ENCODE data around the gene ADORA2A. TPM values are rescaled to one million over a fixed set of nuclear protein-coding genes. Genes with fewer than 3 reads are reported as not detected.

Gene ADORA2A
- total RNA-seq, 6 donors from 2014 or later: 7.3 to 20.9 (median 8.8) TPM

DNA sequence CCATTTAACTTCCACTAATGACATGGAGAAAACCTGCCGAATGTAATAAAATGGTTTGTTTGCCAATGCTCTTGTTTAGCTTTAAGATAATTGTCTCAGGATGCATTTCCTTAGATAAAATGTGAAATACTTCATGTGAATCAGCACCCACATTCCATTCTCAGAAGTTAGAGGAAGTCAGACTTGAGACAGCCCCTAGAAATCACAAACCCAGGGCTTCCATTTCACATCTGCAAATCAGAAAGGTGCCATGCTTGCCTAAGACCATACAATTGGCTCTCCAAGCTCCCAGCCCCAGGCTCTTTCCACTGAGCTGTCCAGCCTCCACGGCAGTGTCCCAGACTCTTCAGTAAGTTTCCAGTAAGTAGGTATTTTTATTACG, 35.6 kb upstream of the ADORA2A start:
- 70 to 73% methylated on average over 3 of the region's 3 CpGs for WGBS, 2 donors
- no peaks in the 10 kb centered on the region for H3K27me3 ChIP-seq
- peak overlapping the region; percentile 48 to 84 (median 76) for H3K27ac ChIP-seq
- H3K36me3 ChIP-seq: peaks cover 7 to 17% (median 11%) of the 10 kb centered on the region in 4 donors
- no peak for TF ChIP-seq CTCF (IDR thresholded peaks at IDR 0.05)
- TF ChIP-seq POLR2AphosphoS5 (IDR thresholded peaks at IDR 0.05): no peak
- TF ChIP-seq EP300 (IDR thresholded peaks at IDR 0.05): no peak
- no peak for TF ChIP-seq POLR2A (IDR thresholded peaks at IDR 0.05)
- H3K9me3 ChIP-seq: no peaks in the 10 kb centered on the region
- DNase-seq (no peak), ATAC-seq (ENCODE audit: low FRiP score in 2 of 2) (no peak)
- H3K4me3 ChIP-seq: no peak overlapping the region
- peaks cover 27 to 53% (median 40%) of the 10 kb centered on the region in 4 donors for H3K4me1 ChIP-seq

DNA sequence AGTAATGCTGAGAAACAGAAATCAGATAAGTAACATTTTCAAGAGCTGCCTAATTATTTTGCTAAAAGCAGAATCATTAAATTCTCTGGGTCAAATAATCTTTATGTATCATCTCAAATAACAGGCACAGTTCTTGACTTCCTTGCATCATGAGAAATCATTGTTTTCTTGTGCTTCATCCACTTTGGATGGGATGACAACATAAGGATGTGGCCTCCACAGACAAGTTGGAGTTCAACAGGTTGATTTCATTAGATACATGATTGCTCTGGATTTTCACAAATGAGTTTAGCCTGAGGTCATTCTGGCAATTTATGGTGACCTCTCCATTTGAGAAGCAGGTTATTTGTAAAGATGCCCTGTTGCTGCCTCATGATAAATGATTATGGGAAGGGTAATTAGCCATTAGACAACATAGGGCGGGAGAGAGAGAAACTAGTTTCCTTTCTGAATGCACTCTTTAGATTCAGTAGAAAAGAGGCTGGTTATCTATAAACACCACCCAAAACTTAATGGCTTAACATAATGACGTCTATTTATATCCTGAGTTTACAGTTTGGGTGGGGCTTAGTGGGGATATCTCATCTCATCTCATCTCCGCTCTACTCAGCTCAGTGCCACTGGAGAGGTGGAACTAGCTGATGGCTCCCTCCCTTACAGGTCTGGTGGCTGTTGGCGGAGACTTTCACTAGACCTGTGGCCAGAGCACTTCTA, 35.0 kb upstream of the ADORA2A start:
- Histone ChIP-seq H3K9me3 (no peaks in the 10 kb centered on the region), H3K4me3 (no peak overlapping the region), H3K4me1 (peaks cover 27 to 53% (median 40%) of the 10 kb centered on the region in 4 donors), H3K36me3 (peaks cover 8 to 23% (median 13%) of the 10 kb centered on the region in 4 donors), H3K27me3 (no peaks in the 10 kb centered on the region), H3K27ac (peak overlapping the region; percentile 48 to 84 (median 76))
- ATAC-seq (ENCODE audit: low FRiP score in 2 of 2) (no peak), DNase-seq (no peak)
- WGBS, 2 donors: 74 to 81% methylated on average over 4 of the region's 4 CpGs
- TF ChIP-seq POLR2AphosphoS5 (IDR thresholded peaks at IDR 0.05): no peak

DNA sequence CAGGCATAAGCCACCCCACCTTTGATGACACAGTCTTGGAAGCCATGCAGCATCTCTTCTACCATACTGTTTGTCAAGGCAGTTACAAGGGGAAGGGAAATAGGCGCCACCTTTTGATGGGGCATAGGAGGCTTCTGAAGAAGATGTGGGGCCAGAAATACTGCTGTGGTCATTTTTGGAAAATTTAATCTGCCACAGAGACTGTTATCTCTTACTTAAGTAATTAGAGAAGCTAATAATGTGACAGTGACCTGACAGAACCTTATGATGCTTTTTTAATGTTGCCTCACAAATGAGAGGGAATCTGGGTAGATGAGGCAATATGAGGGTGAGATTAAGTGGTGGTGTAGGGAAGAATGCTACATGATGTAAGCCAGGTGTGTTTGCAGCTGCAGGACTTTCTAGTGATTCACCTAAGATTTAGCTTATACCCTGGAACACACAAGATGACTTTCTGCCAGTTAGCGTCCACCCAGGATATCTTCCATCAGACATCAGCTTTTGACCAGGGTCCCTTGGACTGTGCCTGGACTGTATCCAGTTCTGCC, 34.3 kb upstream of the ADORA2A start:
- Histone ChIP-seq H3K27ac (peak overlapping the region in 3 of 4 donors; percentile 48 to 84 (median 82)), H3K27me3 (no peaks in the 10 kb centered on the region), H3K4me3 (no peak overlapping the region), H3K36me3 (peaks cover 8 to 28% (median 13%) of the 10 kb centered on the region in 4 donors), H3K9me3 (no peaks in the 10 kb centered on the region), H3K4me1 (peaks cover 27 to 53% (median 40%) of the 10 kb centered on the region in 4 donors)
- DNase-seq (no peak), ATAC-seq (ENCODE audit: low FRiP score in 2 of 2) (no peak)
- 92 to 98% methylated on average over 2 of the region's 2 CpGs for WGBS, 2 donors
- TF ChIP-seq CTCF (IDR thresholded peaks at IDR 0.05) (no peak), EP300 (IDR thresholded peaks at IDR 0.05) (no peak), POLR2AphosphoS5 (IDR thresholded peaks at IDR 0.05) (no peak), POLR2A (IDR thresholded peaks at IDR 0.05) (no peak)

DNA sequence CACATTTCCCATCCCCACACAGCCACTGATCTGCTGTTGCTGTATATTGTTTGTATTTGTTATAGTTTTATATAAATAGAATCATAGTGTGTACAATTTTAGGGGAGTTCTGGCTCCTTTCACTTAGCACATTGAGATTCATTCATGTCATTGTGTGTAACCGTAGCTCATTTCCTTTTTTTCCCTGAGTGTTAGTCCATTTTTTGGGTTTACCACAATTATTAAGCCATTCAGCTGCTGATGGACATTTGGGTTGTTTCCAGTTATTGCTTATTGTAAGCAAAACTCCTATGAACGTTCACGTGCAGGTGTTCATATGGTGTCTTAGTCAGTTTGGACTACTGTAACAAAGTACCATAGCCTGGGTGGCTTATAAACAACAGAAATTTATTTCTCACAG, 33.6 kb upstream of the ADORA2A start:
- Histone ChIP-seq H3K4me1 (peaks cover 27 to 53% (median 40%) of the 10 kb centered on the region in 4 donors), H3K9me3 (no peaks in the 10 kb centered on the region), H3K36me3 (peaks cover 8 to 35% (median 13%) of the 10 kb centered on the region in 4 donors), H3K27me3 (no peaks in the 10 kb centered on the region), H3K4me3 (no peak overlapping the region), H3K27ac (peak overlapping the region in 1 of 4 donors; percentile 7)
- 56 to 70% methylated on average over 3 of the region's 3 CpGs for WGBS, 2 donors
- DNase-seq (no peak), ATAC-seq (ENCODE audit: low FRiP score in 2 of 2) (no peak)
- TF ChIP-seq CTCF (IDR thresholded peaks at IDR 0.05) (no peak), POLR2A (IDR thresholded peaks at IDR 0.05) (no peak), EP300 (IDR thresholded peaks at IDR 0.05) (no peak), POLR2AphosphoS5 (IDR thresholded peaks at IDR 0.05) (no peak)

DNA sequence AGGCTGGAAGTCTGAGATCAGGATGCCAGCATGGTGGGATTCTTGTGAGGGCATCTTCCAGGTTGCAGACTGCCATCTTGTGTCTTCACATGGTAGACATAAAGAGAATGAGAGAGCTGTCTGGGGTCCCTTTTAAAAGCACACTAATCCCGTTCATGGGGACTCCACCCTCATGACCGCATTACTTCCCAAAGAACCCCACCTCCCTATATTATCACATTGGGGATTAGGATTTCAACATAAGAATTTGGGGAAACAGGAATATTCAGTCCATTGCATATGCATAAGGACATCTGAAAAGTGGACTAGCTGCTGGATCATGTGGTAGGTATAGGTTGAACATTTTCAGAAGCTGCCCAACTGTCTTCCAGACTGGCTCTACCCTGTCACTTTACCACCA, 33.1 kb upstream of the ADORA2A start:
- WGBS, 2 donors: 72 to 74% methylated on average over 2 of the region's 2 CpGs
- H3K36me3 ChIP-seq: peaks cover 8 to 36% (median 13%) of the 10 kb centered on the region in 4 donors
- H3K4me3 ChIP-seq: no peak overlapping the region
- H3K27me3 ChIP-seq: no peaks in the 10 kb centered on the region
- TF ChIP-seq POLR2AphosphoS5 (IDR thresholded peaks at IDR 0.05) (no peak), CTCF (IDR thresholded peaks at IDR 0.05) (no peak), POLR2A (IDR thresholded peaks at IDR 0.05) (no peak), EP300 (IDR thresholded peaks at IDR 0.05) (no peak)
- ATAC-seq (ENCODE audit: low FRiP score in 2 of 2) (no peak), DNase-seq (no peak)
- H3K27ac ChIP-seq: peak overlapping the region in 1 of 4 donors; percentile 7
- no peaks in the 10 kb centered on the region for H3K9me3 ChIP-seq
- peaks cover 27 to 50% (median 37%) of the 10 kb centered on the region in 4 donors for H3K4me1 ChIP-seq

All from upper lobe of left lung (tissue), 6 donors.